Adrenal gland (tissue), 5 donors: ENCODE data around the gene FOXJ1.

Source experiments
- CTCF ChIP-seq, 6 experiments: fragments of 450-650 bp in 4 of 6; fragments of 200-600 bp in 2 of 6; sonication (generic) in 1 of 6; IDR thresholded peaks; 1 replicate in 5 of 6; 2 replicates in 1 of 6; pipeline versions ENCODE4 v1.5.1 to v1.8.0; 2016 to 2021; ENCODE audit warnings: antibody characterized with exemption in 6 of 6, mild to moderate bottlenecking in 2 of 6, moderate library complexity in 1 of 6
- POLR2A ChIP-seq, 2 donors: fragments of 450-650 bp; IDR thresholded peaks; one replicate each; pipeline ENCODE4 v1.6.1; 2017; ENCODE audit warnings: antibody characterized with exemption in 2 of 2, mild to moderate bottlenecking in 2 of 2, moderate library complexity in 1 of 2
- donor health status: DM: no; HTN: no; CAD: no.

- TF ChIP-seq CTCF (IDR thresholded peaks at IDR 0.05): no peak
- TF ChIP-seq POLR2A (IDR thresholded peaks at IDR 0.05): no peak
Observed at GRCh38 chr17:76097716-76098295, 43.2 kb downstream of the FOXJ1 start.
